Testis (tissue), 3 donors: ENCODE measurements around the gene UGT1A4. TPM values are rescaled to one million over a fixed set of nuclear protein-coding genes. Genes with fewer than 3 reads are reported as not detected.

ENCODE experiments used
- DNase-seq: peaks from one replicate; pipeline ENCODE4 v3.0.0-alpha.2; 2019
- H3K27ac ChIP-seq, 2 donors: fragments of 200-600 bp; sonication (generic); one replicate each; pipeline ENCODE4 v1.5.1; 2019
- H3K27me3 ChIP-seq: fragments of 200-600 bp; sonication (generic); one replicate; pipeline ENCODE4 v1.5.1; 2019
- H3K36me3 ChIP-seq: fragments of 200-600 bp; sonication (generic); one replicate; pipeline ENCODE4 v1.5.1; 2017; ENCODE audit warnings: low read depth; ENCODE audit errors: missing control alignments
- H3K4me1 ChIP-seq: fragments of 200-600 bp; sonication (generic); one replicate; pipeline ENCODE4 v1.5.1; 2019
- H3K4me3 ChIP-seq, 2 donors: fragments of 200-600 bp; sonication (generic); one replicate each; pipeline ENCODE4 v1.5.1; 2017 to 2019
- H3K9me3 ChIP-seq: fragments of 200-600 bp; sonication (generic); one replicate; pipeline ENCODE4 v1.5.1; 2017
- POLR2A ChIP-seq: fragments of 450-650 bp; IDR thresholded peaks from one replicate; pipeline ENCODE4 v1.6.1; 2017; ENCODE audit warnings: antibody characterized with exemption, mild to moderate bottlenecking, moderate library complexity
- WGBS, 2 donors: methylation state at CpG; one replicate each; pipeline ENCODE4 v1.1.5; 2018; 5-methylcytosine and 5-hydroxymethylcytosine counted together
- intact Hi-C: fragments of 100-400 bp; cut with DNase I; formaldehyde crosslinking; loops from one replicate; pipeline ENCODE4 v1.15.1; 2023; ENCODE audit warnings: low total_unique reads
- polyA plus RNA-seq: library from polyadenylated mRNA; stranded (reverse); fragments of 350-450 nt; fragmentation: Illumina TruSeq; extraction: RNeasy Lipid Tissue Mini Kit (QIAGEN cat#74804); gene quantifications from one replicate; pipeline ENCODE4 v1.2.3, GENCODE V29; 2014; ENCODE audit warnings: low read depth, low replicate concordance; ENCODE audit not compliant: insufficient read depth
- total RNA-seq, 2 donors: library from RNA; depleted of rRNA; stranded (reverse); fragments of >200 nt; gene quantifications; one replicate each; pipeline ENCODE4 v1.2.3, GENCODE V29; 2016
- TF ChIP-seq, protein P1 (sequence below), 3 experiments: fragments of 450-650 bp in 2 of 3; fragments of 200-600 bp in 1 of 3; sonication (generic) in 1 of 3; IDR thresholded peaks; one replicate each; pipeline ENCODE4 v1.5.1; 2016 to 2019; ENCODE audit warnings: antibody characterized with exemption in 3 of 3, mild to moderate bottlenecking in 2 of 3, moderate library complexity in 1 of 3

The UGT1A4 gene
- total and polyA plus RNA-seq, 3 donors from 2014 or later = 0.25 TPM; not detected in 2

GRCh38 chr2:233819884-233820773, 101.6 kb downstream of the UGT1A4 start:
- Histone ChIP-seq H3K27me3 (no peaks in the 10 kb centered on the region), H3K27ac (no peak overlapping the region), H3K9me3 (no peaks in the 10 kb centered on the region), H3K36me3 (no peaks in the 10 kb centered on the region), H3K4me1 (no peaks in the 10 kb centered on the region), H3K4me3 (no peak overlapping the region)
- no peak for DNase-seq
- intact Hi-C loops = no loop called here
- WGBS, 2 donors = 75 to 91% methylated on average over 9 to 18 of the region's 18 CpGs
- no peak for TF ChIP-seq POLR2A
- TF ChIP-seq, protein P1, sequence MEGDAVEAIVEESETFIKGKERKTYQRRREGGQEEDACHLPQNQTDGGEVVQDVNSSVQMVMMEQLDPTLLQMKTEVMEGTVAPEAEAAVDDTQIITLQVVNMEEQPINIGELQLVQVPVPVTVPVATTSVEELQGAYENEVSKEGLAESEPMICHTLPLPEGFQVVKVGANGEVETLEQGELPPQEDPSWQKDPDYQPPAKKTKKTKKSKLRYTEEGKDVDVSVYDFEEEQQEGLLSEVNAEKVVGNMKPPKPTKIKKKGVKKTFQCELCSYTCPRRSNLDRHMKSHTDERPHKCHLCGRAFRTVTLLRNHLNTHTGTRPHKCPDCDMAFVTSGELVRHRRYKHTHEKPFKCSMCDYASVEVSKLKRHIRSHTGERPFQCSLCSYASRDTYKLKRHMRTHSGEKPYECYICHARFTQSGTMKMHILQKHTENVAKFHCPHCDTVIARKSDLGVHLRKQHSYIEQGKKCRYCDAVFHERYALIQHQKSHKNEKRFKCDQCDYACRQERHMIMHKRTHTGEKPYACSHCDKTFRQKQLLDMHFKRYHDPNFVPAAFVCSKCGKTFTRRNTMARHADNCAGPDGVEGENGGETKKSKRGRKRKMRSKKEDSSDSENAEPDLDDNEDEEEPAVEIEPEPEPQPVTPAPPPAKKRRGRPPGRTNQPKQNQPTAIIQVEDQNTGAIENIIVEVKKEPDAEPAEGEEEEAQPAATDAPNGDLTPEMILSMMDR (IDR thresholded peaks at IDR 0.05) = no peak

DNA sequence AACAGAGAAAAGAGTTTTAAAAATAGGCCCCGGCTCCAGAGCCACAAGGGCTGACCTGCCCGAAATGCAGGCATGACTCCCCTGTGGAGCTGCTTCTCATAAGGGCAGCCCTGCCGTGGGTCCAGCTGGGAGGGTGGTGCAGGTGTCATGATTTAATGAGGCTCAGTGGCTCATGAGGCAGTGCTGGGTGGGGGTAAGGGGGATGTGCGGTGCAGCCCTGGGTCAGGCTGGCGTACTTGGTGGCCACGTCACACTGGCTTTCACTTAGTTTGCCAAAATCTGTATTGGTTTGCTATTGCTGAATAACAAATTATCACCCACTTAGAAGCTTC, 102.2 kb downstream of the UGT1A4 start:
- WGBS, 2 donors = 67 to 88% methylated on average over 6 of the region's 6 CpGs
- Histone ChIP-seq H3K27ac (no peak overlapping the region), H3K36me3 (no peaks in the 10 kb centered on the region), H3K4me3 (no peak overlapping the region), H3K9me3 (no peaks in the 10 kb centered on the region), H3K27me3 (no peaks in the 10 kb centered on the region), H3K4me1 (no peaks in the 10 kb centered on the region)
- TF ChIP-seq, protein P1 (IDR thresholded peaks at IDR 0.05) = no peak
- no peak for TF ChIP-seq POLR2A
- intact Hi-C loops = no loop called here
- DNase-seq = no peak

GRCh38 chr2:233821196-233821595, 102.7 kb downstream of the UGT1A4 start:
- no peaks in the 10 kb centered on the region for H3K9me3 ChIP-seq
- H3K36me3 ChIP-seq = no peaks in the 10 kb centered on the region
- WGBS, 2 donors = 81 to 88% methylated on average over 3 of the region's 3 CpGs
- H3K27ac ChIP-seq = no peak overlapping the region
- DNase-seq = no peak
- no peak overlapping the region for H3K4me3 ChIP-seq
- H3K27me3 ChIP-seq = no peaks in the 10 kb centered on the region
- intact Hi-C loops = no loop called here
- TF ChIP-seq, protein P1 (IDR thresholded peaks at IDR 0.05) = no peak
- no peak for TF ChIP-seq POLR2A
- no peaks in the 10 kb centered on the region for H3K4me1 ChIP-seq

DNA sequence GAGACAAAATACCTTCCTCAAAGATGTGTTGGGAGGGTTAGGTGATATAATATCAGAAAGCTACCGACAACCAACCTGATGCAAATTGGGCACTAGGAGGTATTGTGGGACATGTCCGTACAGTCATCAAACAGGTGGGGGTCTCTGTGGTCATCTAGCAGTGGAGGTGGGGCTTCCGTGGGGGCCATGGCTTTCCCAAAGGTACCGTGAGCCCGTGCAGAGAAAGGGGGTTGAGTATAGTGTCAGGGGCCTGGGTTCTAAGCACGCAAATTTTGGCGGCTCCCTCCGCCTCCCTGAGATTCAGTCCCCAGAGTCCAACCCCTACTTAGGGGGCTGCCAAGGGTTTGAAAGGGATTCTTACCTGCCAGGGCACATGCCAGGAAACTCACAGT, 103.2 kb downstream of the UGT1A4 start:
- no peaks in the 10 kb centered on the region for H3K36me3 ChIP-seq
- H3K4me1 ChIP-seq = no peaks in the 10 kb centered on the region
- H3K4me3 ChIP-seq = no peak overlapping the region
- WGBS, 2 donors = 92 to 95% methylated on average over 8 of the region's 8 CpGs
- H3K27ac ChIP-seq = no peak overlapping the region
- no peak for DNase-seq
- H3K27me3 ChIP-seq = no peaks in the 10 kb centered on the region
- no peaks in the 10 kb centered on the region for H3K9me3 ChIP-seq
- TF ChIP-seq, protein P1 (IDR thresholded peaks at IDR 0.05) = no peak
- intact Hi-C loops = no loop called here
